MM.1S (cell line): ENCODE measurements around the gene PRH1.

Source experiments
- DNase-seq: peaks from one replicate; pipeline ENCODE4 v3.0.0-alpha.2; 2015
- H2AFZ ChIP-seq: fragments of 300-600 bp; sonication (generic); 2 replicates; pipeline ENCODE4 v1.6.0; 2016; ENCODE audit warnings: antibody characterized with exemption, low read length
- H3F3A ChIP-seq: fragments of 300-600 bp; sonication (generic); 2 replicates; pipeline ENCODE4 v1.6.1; 2016; ENCODE audit warnings: mild to moderate bottlenecking, antibody characterized with exemption, low read length, moderate library complexity, mixed read lengths; ENCODE audit not compliant: insufficient read depth
- H3K27ac ChIP-seq: fragments of 300-600 bp; sonication (generic); 2 replicates; pipeline ENCODE4 v1.5.1; 2016; ENCODE audit warnings: mild to moderate bottlenecking, low read length
- H3K27me3 ChIP-seq: fragments of 300-600 bp; sonication (generic); replicated peaks from 2 replicates; pipeline ENCODE4 v1.6.0; 2016; ENCODE audit warnings: low read length; ENCODE audit not compliant: insufficient read depth
- H3K36me3 ChIP-seq: fragments of 300-600 bp; sonication (generic); replicated peaks from 2 replicates; pipeline ENCODE4 v1.6.1; 2016; ENCODE audit warnings: mild to moderate bottlenecking, low read length, mixed read lengths; ENCODE audit not compliant: insufficient read depth
- H3K4me1 ChIP-seq: fragments of 300-600 bp; sonication (generic); 2 replicates; pipeline ENCODE4 v1.6.1; 2016; ENCODE audit warnings: low read length, mixed read lengths
- H3K4me2 ChIP-seq: fragments of 300-600 bp; sonication (generic); 2 replicates; pipeline ENCODE4 v1.6.0; 2016; ENCODE audit warnings: low read depth, low read length
- H3K4me3 ChIP-seq: fragments of 300-600 bp; sonication (generic); 2 replicates; pipeline ENCODE4 v1.5.1; 2016; ENCODE audit warnings: low read length, mixed read lengths
- H3K79me2 ChIP-seq: fragments of 300-600 bp; sonication (generic); 2 replicates; pipeline ENCODE4 v1.6.1; 2016; ENCODE audit warnings: mixed run types, low read length, mixed read lengths
- H3K9ac ChIP-seq: fragments of 300-600 bp; sonication (generic); 2 replicates; pipeline ENCODE4 v1.6.1; 2016; ENCODE audit warnings: low read length, mixed read lengths
- H3K9me2 ChIP-seq: fragments of 300-600 bp; sonication (generic); replicated peaks from 2 replicates; pipeline ENCODE4 v1.6.1; 2016; ENCODE audit warnings: mild to moderate bottlenecking, low read length, mixed read lengths; ENCODE audit not compliant: insufficient read depth
- H3K9me3 ChIP-seq: fragments of 300-600 bp; sonication (generic); replicated peaks from 2 replicates; pipeline ENCODE4 v1.6.1; 2016; ENCODE audit warnings: mild to moderate bottlenecking, low read length, mixed read lengths; ENCODE audit not compliant: insufficient read depth
- H4K20me1 ChIP-seq: fragments of 300-600 bp; sonication (generic); 2 replicates; pipeline ENCODE4 v1.6.1; 2016; ENCODE audit warnings: mild to moderate bottlenecking, low read length, moderate library complexity, mixed read lengths; ENCODE audit not compliant: insufficient read depth
- EZH2 ChIP-seq: fragments of 300-600 bp; sonication (generic); optimal IDR thresholded peaks from 2 replicates; pipeline ENCODE3; 2017; ENCODE audit warnings: low read depth, mild to moderate bottlenecking, antibody characterized with exemption, low read length, mixed read lengths
- EZH2phosphoT487 ChIP-seq: fragments of 300-600 bp; sonication (generic); IDR thresholded peaks from 2 replicates; pipeline ENCODE4 v1.6.1; 2018; ENCODE audit warnings: antibody characterized with exemption, low read length
- TF ChIP-seq, protein P1 (sequence below): fragments of 300-600 bp; sonication (generic); IDR thresholded peaks from 2 replicates; pipeline ENCODE4 v1.5.1; 2016; ENCODE audit warnings: antibody characterized with exemption, low read length, mixed read lengths

The PRH1 gene

DNA sequence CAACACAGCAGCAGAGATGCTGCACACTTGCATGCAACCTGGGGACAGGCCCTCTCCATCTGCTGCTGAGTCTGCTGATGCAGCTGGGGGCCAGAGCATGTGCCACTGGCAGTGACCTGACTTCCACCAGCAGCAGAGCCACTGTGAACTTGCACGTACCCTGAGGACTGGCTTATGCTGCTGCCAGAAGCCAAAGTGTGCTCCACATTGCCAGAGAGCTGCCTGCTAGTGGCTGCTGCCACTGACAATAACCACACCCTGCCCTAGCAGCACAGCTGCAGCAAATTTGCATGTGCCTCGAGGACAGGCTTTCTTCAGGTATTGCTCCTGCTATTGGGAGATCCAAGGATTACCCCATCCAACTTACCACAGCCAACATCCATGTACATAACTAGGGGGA, 30.3 kb downstream of the PRH1 start:
- Histone ChIP-seq H3K79me2 (no peaks in the 10 kb centered on the region), H3K9me2 (no peaks in the 10 kb centered on the region), H3K4me3 (no peak overlapping the region), H2AFZ (no peak overlapping the region), H3K9ac (no peak overlapping the region), H3F3A (no peaks in the 10 kb centered on the region), H3K36me3 (no peaks in the 10 kb centered on the region), H3K4me2 (no peak overlapping the region), H3K27me3 (no peaks in the 10 kb centered on the region), H3K27ac (no peak overlapping the region), H3K9me3 (no peaks in the 10 kb centered on the region), H4K20me1 (no peaks in the 10 kb centered on the region), H3K4me1 (no peaks in the 10 kb centered on the region)
- TF ChIP-seq EZH2 (no peak), EZH2phosphoT487 (no peak)
- TF ChIP-seq, protein P1, sequence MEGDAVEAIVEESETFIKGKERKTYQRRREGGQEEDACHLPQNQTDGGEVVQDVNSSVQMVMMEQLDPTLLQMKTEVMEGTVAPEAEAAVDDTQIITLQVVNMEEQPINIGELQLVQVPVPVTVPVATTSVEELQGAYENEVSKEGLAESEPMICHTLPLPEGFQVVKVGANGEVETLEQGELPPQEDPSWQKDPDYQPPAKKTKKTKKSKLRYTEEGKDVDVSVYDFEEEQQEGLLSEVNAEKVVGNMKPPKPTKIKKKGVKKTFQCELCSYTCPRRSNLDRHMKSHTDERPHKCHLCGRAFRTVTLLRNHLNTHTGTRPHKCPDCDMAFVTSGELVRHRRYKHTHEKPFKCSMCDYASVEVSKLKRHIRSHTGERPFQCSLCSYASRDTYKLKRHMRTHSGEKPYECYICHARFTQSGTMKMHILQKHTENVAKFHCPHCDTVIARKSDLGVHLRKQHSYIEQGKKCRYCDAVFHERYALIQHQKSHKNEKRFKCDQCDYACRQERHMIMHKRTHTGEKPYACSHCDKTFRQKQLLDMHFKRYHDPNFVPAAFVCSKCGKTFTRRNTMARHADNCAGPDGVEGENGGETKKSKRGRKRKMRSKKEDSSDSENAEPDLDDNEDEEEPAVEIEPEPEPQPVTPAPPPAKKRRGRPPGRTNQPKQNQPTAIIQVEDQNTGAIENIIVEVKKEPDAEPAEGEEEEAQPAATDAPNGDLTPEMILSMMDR: no peak
- DNase-seq: no peak

DNA sequence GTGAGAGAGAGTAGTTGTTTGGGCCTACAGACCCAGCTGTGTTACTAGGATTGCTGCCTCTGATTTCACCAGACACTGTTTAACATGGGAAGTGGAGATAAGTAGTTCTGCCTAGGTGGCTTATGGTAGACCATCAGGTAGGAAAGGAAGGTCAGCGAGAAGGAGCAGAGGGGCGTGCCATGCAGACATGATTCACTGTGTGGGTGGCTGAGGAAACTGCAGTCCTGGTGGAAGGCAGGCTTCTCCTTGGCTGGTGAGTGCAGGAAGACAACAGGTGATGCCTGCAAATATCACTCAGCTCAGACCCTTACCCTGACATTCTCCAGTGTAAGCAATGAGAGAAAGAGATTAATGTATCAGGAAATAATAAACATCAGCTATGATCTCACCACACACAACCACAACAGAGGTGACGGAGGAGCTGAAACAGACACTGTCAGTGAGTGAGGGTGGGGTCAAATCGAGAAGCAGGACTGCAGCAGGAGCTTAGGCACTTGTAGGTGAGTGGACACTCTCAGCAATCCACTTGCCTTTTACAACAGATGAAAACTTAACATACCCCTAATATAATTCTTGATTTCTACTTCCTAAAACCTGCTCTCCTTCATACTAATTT, 32.7 kb downstream of the PRH1 start:
- H3K4me2 ChIP-seq: no peak overlapping the region
- no peaks in the 10 kb centered on the region for H3K36me3 ChIP-seq
- no peaks in the 10 kb centered on the region for H3K9me3 ChIP-seq
- no peaks in the 10 kb centered on the region for H3K79me2 ChIP-seq
- H3K27me3 ChIP-seq: no peaks in the 10 kb centered on the region
- H3K27ac ChIP-seq: no peak overlapping the region
- no peaks in the 10 kb centered on the region for H3K4me1 ChIP-seq
- no peaks in the 10 kb centered on the region for H3F3A ChIP-seq
- no peak overlapping the region for H3K4me3 ChIP-seq
- H2AFZ ChIP-seq: no peak overlapping the region
- H3K9me2 ChIP-seq: no peaks in the 10 kb centered on the region
- no peak for TF ChIP-seq EZH2phosphoT487
- TF ChIP-seq EZH2: no peak
- TF ChIP-seq, protein P1: no peak
- H3K9ac ChIP-seq: no peak overlapping the region
- no peaks in the 10 kb centered on the region for H4K20me1 ChIP-seq
- no peak for DNase-seq

DNA sequence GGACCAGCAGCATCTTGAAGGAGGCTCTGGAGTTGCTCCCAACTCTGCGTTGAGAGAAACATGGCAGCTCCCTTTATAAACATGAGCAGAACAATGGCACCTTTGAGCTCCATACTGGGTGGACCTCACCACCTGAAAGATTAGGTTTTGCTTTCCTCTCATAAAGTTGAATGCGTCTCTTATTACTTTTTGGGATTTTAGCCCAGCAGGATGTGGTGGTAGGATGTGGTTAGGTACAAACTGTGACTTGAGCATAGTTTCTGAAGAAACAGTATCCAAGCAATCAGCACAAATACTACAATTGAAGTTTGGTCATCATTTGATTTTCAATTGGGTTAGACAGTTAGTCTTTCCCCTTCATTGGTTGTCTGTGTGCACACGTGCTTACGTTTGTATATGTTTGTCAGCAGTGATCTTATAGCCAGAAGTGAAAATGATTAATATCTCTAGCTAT, 34.6 kb downstream of the PRH1 start, which contains the start of gene PRR4:
Gene PRR4 (minus strand): TSS at position 51 of the 454 bp plus-strand sequence. CDS start 38 bp downstream, at position 13.
- H3K9ac ChIP-seq: no peak within 1 kb of the TSS
- no peaks in the 10 kb centered on the region for H3K4me1 ChIP-seq
- no peak within 1 kb of the TSS for H3K4me3 ChIP-seq
- no peak within 1 kb of the TSS for H3K4me2 ChIP-seq
- H3K36me3 ChIP-seq: no peaks in the 10 kb centered on the region
- no peaks in the 10 kb centered on the region for H3K79me2 ChIP-seq
- H3K9me3 ChIP-seq: no peaks in the 10 kb centered on the region
- H3K9me2 ChIP-seq: no peaks in the 10 kb centered on the region
- no peak for TF ChIP-seq EZH2phosphoT487
- TF ChIP-seq EZH2: no peak
- TF ChIP-seq, protein P1: no peak
- H2AFZ ChIP-seq: no peak within 1 kb of the TSS
- H3K27ac ChIP-seq: no peak within 1 kb of the TSS
- DNase-seq: no peak
- H3F3A ChIP-seq: no peaks in the 10 kb centered on the region
- no peaks in the 10 kb centered on the region for H3K27me3 ChIP-seq
- H4K20me1 ChIP-seq: no peaks in the 10 kb centered on the region
